Esophagus squamous epithelium (tissue), 5 donors: Measurements from ENCODE around the gene FILIP1. TPM values are rescaled to one million over a fixed set of nuclear protein-coding genes. Genes with fewer than 3 reads are reported as not detected.

Experiments used
- DNase-seq: peaks from one replicate; lab custom pipeline; 2025; lab: John Stamatoyannopoulos, UW
- H3K27ac ChIP-seq, 4 donors: fragments of 200-600 bp; sonication (generic); one replicate each; pipeline ENCODE4 v1.5.1; 2016 to 2019; ENCODE audit warnings: mild to moderate bottlenecking in 1 of 4
- H3K27me3 ChIP-seq, 4 donors: fragments of 200-600 bp; sonication (generic); 1 replicate in 3 of 4; 2 replicates in 1 of 4; pipeline versions ENCODE4 v1.5.1 to v1.6.0; 2017 to 2021; ENCODE audit warnings: antibody characterized with exemption in 1 of 4
- H3K36me3 ChIP-seq, 3 donors: fragments of 200-600 bp; sonication (generic); one replicate each; pipeline ENCODE4 v1.5.1; 2016 to 2019
- H3K4me1 ChIP-seq, 3 donors: fragments of 200-600 bp; sonication (generic); one replicate each; pipeline ENCODE4 v1.5.1; 2017 to 2019
- H3K4me3 ChIP-seq, 4 donors: fragments of 200-600 bp; sonication (generic); 1 replicate in 3 of 4; 2 replicates in 1 of 4; pipeline ENCODE4 v1.5.1; 2016 to 2019; ENCODE audit warnings: mild to moderate bottlenecking in 2 of 4, moderate library complexity in 1 of 4
- H3K9me3 ChIP-seq, 3 donors: fragments of 200-600 bp; sonication (generic); one replicate each; pipeline ENCODE4 v1.5.1; 2016 to 2019
- CTCF ChIP-seq, 6 experiments: fragments of 450-650 bp in 4 of 6; fragments of 200-600 bp in 2 of 6; sonication (generic) in 2 of 6; IDR thresholded peaks; one replicate each; pipeline ENCODE4 v1.5.1; 2016 to 2019; ENCODE audit warnings: antibody characterized with exemption in 6 of 6, mild to moderate bottlenecking in 4 of 6, moderate library complexity in 4 of 6
- POLR2A ChIP-seq, 4 donors: fragments of 450-650 bp; IDR thresholded peaks; one replicate each; pipeline ENCODE4 v1.6.1; 2017; ENCODE audit warnings: antibody characterized with exemption in 4 of 4, mild to moderate bottlenecking in 4 of 4, moderate library complexity in 3 of 4
- WGBS, 2 donors: methylation state at CpG; one replicate each; pipeline ENCODE4 v1.1.5; 2018; 5-methylcytosine and 5-hydroxymethylcytosine counted together
- intact Hi-C: fragments of 100-400 bp; cut with DNase I; formaldehyde crosslinking; loops from one replicate; pipeline ENCODE4 v1.15.0; 2022
- total RNA-seq, 4 donors: library from RNA; depleted of rRNA; stranded (reverse); fragments of >200 nt; gene quantifications; one replicate each; pipeline ENCODE4 v1.1.0, GENCODE V29; 2016
- donor health status: DM: yes; HTN: yes; CAD: no.

Gene FILIP1
- total RNA-seq, 4 donors from 2014 or later: 0.49 to 13.4 (median 2.3) TPM

DNA sequence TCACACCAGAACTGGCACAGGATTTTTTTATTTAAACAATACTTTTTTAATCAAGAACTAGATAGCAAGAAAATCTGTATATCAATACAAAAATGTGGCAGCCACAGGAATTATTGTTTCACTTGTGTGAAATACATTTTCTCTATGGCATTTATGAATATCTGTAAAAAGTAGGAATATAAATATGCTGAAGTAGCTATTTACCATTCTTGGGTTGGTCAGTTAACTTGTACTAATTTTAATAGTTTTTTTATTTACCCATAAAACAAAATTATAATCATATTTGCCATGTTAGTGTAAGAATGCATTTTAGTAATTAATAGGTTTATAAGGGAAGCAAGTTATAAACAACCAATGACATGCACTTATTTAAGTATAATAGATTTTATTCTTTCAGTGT is 177.6 kb downstream of the FILIP1 start:
- peaks cover 0 to 6% (median 0%) of the 10 kb centered on the region in 3 donors for H3K4me1 ChIP-seq
- no peaks in the 10 kb centered on the region for H3K36me3 ChIP-seq
- no peak overlapping the region for H3K4me3 ChIP-seq
- no peak overlapping the region for H3K27ac ChIP-seq
- H3K9me3 ChIP-seq: no peaks in the 10 kb centered on the region
- H3K27me3 ChIP-seq: no peaks in the 10 kb centered on the region
- intact Hi-C loops: no loop called here
- TF ChIP-seq CTCF (IDR thresholded peaks at IDR 0.05): no peak
- no peak for TF ChIP-seq POLR2A (IDR thresholded peaks at IDR 0.05)
- no peak for DNase-seq

DNA sequence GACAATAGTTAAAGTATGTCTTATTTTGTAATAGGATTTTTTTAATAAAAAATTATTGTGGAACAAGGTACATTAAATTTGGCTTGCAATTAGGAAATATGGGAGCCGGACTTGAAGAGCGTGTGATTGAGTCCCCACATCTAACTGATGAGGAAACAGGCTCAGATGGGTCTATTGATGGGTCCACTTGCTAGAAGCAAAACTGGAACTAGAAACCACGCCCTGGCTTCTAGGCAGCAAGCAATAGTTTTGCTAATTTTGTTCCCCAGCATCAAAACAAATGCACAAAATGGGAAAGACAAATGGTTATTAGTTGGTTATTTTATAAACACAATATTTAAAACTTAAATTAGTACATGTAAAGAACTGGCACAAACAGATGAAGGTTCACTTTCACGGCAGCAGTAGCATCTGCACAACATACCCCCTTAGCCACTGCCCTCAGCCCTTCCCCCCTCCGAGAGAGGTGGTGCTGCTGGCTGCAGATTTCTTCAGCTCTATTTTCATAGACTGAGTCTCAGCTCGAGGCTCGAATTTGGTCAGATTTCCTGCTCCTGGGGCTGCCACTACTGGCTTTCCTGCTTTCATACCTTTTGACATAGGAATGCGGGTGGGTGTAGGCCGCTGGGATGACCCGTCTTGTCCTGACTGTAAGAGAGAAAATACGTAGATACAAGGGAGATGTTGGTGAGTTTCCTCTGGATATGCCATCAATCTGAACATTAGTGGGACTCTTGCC is 185.2 kb downstream of the FILIP1 start:
- no peak for TF ChIP-seq POLR2A (IDR thresholded peaks at IDR 0.05)
- no peak for TF ChIP-seq CTCF (IDR thresholded peaks at IDR 0.05)
- no peak overlapping the region for H3K4me3 ChIP-seq
- H3K4me1 ChIP-seq: peaks cover 0 to 8% (median 0%) of the 10 kb centered on the region in 3 donors
- 68 to 70% methylated on average over 11 of the region's 11 CpGs for WGBS, 2 donors
- no peaks in the 10 kb centered on the region for H3K27me3 ChIP-seq
- no peaks in the 10 kb centered on the region for H3K9me3 ChIP-seq
- no peaks in the 10 kb centered on the region for H3K36me3 ChIP-seq
- DNase-seq: no peak
- intact Hi-C loops: no loop called here
- H3K27ac ChIP-seq: no peak overlapping the region

DNA sequence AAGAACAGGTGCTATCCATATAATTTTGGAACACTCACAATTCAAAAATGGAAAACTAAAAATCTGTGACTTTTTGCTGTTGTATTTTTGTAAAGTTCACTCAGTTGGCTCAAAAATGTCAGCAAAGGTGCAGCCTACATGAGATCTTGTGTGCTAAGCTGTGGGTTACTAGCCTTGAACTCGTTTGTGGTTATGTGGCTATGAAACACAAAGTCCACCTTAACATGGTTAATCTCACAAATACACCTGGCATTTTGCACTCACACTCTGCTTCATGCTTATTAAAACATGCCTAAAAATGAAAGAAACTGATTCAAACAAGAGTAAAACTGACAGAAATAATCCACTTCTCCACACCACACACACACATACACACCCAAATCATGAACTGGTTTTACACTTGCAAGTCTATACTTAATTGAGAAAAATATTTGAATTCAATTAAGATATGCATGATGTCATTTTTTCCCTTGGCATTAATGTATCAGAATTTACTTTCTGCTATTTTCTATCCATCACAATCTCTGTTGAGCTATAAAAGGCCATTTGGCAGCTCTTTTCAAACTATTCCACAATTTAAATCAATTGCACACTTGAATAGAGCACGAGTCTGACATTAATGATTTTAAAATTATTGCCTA is 186.1 kb downstream of the FILIP1 start:
- intact Hi-C loops: no loop called here
- no peaks in the 10 kb centered on the region for H3K9me3 ChIP-seq
- no peak overlapping the region for H3K27ac ChIP-seq
- no peaks in the 10 kb centered on the region for H3K27me3 ChIP-seq
- peaks cover 0 to 8% (median 0%) of the 10 kb centered on the region in 3 donors for H3K4me1 ChIP-seq
- WGBS, 2 donors: 47 to 56% methylated on average over 2 of the region's 2 CpGs
- TF ChIP-seq CTCF (IDR thresholded peaks at IDR 0.05) (no peak), POLR2A (IDR thresholded peaks at IDR 0.05) (no peak)
- no peaks in the 10 kb centered on the region for H3K36me3 ChIP-seq
- H3K4me3 ChIP-seq: no peak overlapping the region
- DNase-seq: no peak

GRCh38 chr6:75306064-75306463 is 187.5 kb downstream of the FILIP1 start:
- Histone ChIP-seq H3K9me3 (no peaks in the 10 kb centered on the region), H3K27me3 (no peaks in the 10 kb centered on the region), H3K27ac (no peak overlapping the region), H3K4me3 (no peak overlapping the region), H3K36me3 (no peaks in the 10 kb centered on the region), H3K4me1 (peaks cover 0 to 9% (median 0%) of the 10 kb centered on the region in 3 donors)
- intact Hi-C loops: no loop called here
- TF ChIP-seq CTCF (IDR thresholded peaks at IDR 0.05) (no peak), POLR2A (IDR thresholded peaks at IDR 0.05) (no peak)
- no peak for DNase-seq
- WGBS, 2 donors: 31 to 38% methylated on average over 3 of the region's 3 CpGs

DNA sequence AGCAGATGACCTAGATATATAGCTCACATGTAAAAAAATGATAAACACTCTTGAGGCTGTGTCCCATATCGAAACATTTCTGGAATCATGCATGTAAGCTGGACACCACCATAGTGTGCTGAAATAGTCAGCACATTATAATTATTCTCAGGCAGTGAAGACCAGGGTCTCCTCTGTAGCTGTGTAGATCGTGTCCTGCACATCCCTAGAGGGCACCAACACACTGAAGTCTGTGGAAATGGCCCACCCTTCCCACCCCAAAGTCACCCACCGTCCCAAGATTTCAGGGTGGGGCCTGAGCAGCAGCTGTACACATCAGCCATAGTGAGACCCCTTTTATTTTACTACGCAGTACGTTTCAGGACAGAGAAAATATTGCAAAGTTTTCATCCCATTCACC is 188.0 kb downstream of the FILIP1 start:
- Histone ChIP-seq H3K27me3 (no peaks in the 10 kb centered on the region), H3K4me3 (no peak overlapping the region), H3K27ac (no peak overlapping the region), H3K9me3 (no peaks in the 10 kb centered on the region), H3K4me1 (peaks cover 0 to 14% (median 0%) of the 10 kb centered on the region in 3 donors), H3K36me3 (no peaks in the 10 kb centered on the region)
- no peak for DNase-seq
- TF ChIP-seq POLR2A (IDR thresholded peaks at IDR 0.05) (no peak), CTCF (IDR thresholded peaks at IDR 0.05) (no peak)
- intact Hi-C loops: no loop called here
- WGBS, 2 donors: 44 to 64% methylated on average over 5 of the region's 5 CpGs
